Tibial nerve (tissue), 4 donors: Measurements from ENCODE around the gene OPCML.

Source experiments
- EP300 ChIP-seq, 2 donors: sonication (generic); formaldehyde crosslinking; IDR thresholded peaks; one replicate each; pipeline ENCODE4 v1.6.1; 2017; ENCODE audit warnings: antibody characterized with exemption in 2 of 2, mild to moderate bottlenecking in 1 of 2
- POLR2A ChIP-seq, 2 donors: fragments of 450-650 bp; IDR thresholded peaks; one replicate each; pipeline ENCODE4 v1.6.1; 2017; ENCODE audit warnings: antibody characterized with exemption in 2 of 2, mild to moderate bottlenecking in 2 of 2, moderate library complexity in 2 of 2
- TF ChIP-seq, protein P1 (sequence below), 5 experiments: fragments of 200-600 bp in 3 of 5; fragments of 450-650 bp in 2 of 5; sonication (generic) in 3 of 5; IDR thresholded peaks; one replicate each; pipeline ENCODE4 v1.5.1; 2016 to 2019; ENCODE audit warnings: antibody characterized with exemption in 5 of 5, mild to moderate bottlenecking in 3 of 5, moderate library complexity in 2 of 5

DNA sequence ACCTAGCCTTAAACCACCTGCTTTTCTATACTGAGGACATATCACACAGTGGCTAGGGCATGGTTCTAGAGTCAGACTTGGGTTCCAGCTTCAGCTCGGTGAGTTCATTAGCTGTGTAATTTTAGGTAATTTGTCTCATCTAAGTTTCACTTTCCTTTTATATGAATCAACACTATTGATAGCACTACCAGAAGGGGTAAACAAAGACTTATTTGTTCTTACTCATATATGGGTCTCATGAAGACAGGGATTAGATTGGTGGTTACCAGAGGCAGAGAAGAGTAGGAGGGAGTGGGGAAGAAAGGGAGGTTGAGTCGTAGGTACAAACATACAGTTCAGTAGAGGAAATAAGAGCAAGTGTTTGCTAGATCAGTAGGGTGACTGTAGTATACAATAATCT is 924.7 kb downstream of the OPCML start:
- TF ChIP-seq, protein P1, sequence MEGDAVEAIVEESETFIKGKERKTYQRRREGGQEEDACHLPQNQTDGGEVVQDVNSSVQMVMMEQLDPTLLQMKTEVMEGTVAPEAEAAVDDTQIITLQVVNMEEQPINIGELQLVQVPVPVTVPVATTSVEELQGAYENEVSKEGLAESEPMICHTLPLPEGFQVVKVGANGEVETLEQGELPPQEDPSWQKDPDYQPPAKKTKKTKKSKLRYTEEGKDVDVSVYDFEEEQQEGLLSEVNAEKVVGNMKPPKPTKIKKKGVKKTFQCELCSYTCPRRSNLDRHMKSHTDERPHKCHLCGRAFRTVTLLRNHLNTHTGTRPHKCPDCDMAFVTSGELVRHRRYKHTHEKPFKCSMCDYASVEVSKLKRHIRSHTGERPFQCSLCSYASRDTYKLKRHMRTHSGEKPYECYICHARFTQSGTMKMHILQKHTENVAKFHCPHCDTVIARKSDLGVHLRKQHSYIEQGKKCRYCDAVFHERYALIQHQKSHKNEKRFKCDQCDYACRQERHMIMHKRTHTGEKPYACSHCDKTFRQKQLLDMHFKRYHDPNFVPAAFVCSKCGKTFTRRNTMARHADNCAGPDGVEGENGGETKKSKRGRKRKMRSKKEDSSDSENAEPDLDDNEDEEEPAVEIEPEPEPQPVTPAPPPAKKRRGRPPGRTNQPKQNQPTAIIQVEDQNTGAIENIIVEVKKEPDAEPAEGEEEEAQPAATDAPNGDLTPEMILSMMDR (IDR thresholded peaks at IDR 0.05), result no peak
- TF ChIP-seq POLR2A (IDR thresholded peaks at IDR 0.05) (no peak), EP300 (IDR thresholded peaks at IDR 0.05) (no peak)
